Mesenchymal stem cell (in vitro differentiated cells and primary cell): Measurements from ENCODE around the gene PTGR3.

Source experiments
- DNase-seq: peaks from one replicate; pipeline ENCODE4 v3.0.0-alpha.2; 2013
- H2AFZ ChIP-seq: one replicate; pipeline ENCODE4 v1.6.1; 2013; ENCODE audit warnings: low read depth, mild to moderate bottlenecking, control low read depth, inconsistent platforms, low read length, moderate library complexity
- H2AK5ac ChIP-seq: 2 replicates; pipeline ENCODE4 v1.6.1; 2013; ENCODE audit warnings: low read length, moderate library complexity, mild to moderate bottlenecking, inconsistent platforms; ENCODE audit not compliant: severe bottlenecking
- H2BK120ac ChIP-seq: one replicate; pipeline ENCODE4 v1.6.1; 2013; ENCODE audit warnings: low read depth, mild to moderate bottlenecking, inconsistent platforms, low read length, moderate library complexity
- H2BK12ac ChIP-seq, 2 experiments: one replicate each; pipeline ENCODE4 v1.6.1; 2013; ENCODE audit warnings: inconsistent platforms in 2 of 2, low read length in 2 of 2, mild to moderate bottlenecking in 2 of 2, moderate library complexity in 2 of 2, control low read depth in 1 of 2
- H2BK15ac ChIP-seq: one replicate; pipeline ENCODE4 v1.6.1; 2013; ENCODE audit warnings: mild to moderate bottlenecking, low read depth, inconsistent platforms; ENCODE audit not compliant: poor library complexity, severe bottlenecking
- H2BK5ac ChIP-seq: 2 replicates; pipeline ENCODE4 v1.6.1; 2013; ENCODE audit warnings: low read depth, mild to moderate bottlenecking, low read length, control low read depth, inconsistent platforms; ENCODE audit not compliant: poor library complexity, severe bottlenecking
- H3K14ac ChIP-seq, 2 experiments: one replicate each; pipeline ENCODE4 v1.6.1; 2013; ENCODE audit warnings: inconsistent platforms in 2 of 2, low read length in 2 of 2, control low read depth in 1 of 2, mild to moderate bottlenecking in 1 of 2, moderate library complexity in 1 of 2
- H3K18ac ChIP-seq, 2 experiments: one replicate each; pipeline ENCODE4 v1.6.1; 2013; ENCODE audit warnings: inconsistent platforms in 2 of 2, low read length in 2 of 2, control low read depth in 1 of 2, low read depth in 1 of 2, mild to moderate bottlenecking in 1 of 2
- H3K23ac ChIP-seq, 2 experiments: one replicate each; pipeline ENCODE4 v1.6.1; 2013; ENCODE audit warnings: inconsistent platforms in 2 of 2, low read length in 2 of 2, mild to moderate bottlenecking in 2 of 2, moderate library complexity in 2 of 2, control low read depth in 1 of 2
- H3K27ac ChIP-seq: 2 replicates; pipeline ENCODE4 v1.5.1; 2013; ENCODE audit warnings: mild to moderate bottlenecking, moderate library complexity, low read length, control low read depth, inconsistent platforms; ENCODE audit not compliant: poor library complexity, severe bottlenecking
- H3K27me3 ChIP-seq, 2 experiments: 2 replicates each; pipeline versions ENCODE4 v1.6.1 to v1.7.0; 2013; ENCODE audit warnings: low read length in 2 of 2, mild to moderate bottlenecking in 2 of 2, moderate library complexity in 2 of 2, control low read depth in 1 of 2, inconsistent platforms in 1 of 2; ENCODE audit not compliant: control insufficient read depth in 1 of 2, insufficient read depth in 1 of 2
- H3K36me3 ChIP-seq, 2 experiments: 2 replicates each; pipeline versions ENCODE4 v1.6.1 to v1.7.0; 2013; ENCODE audit warnings: low read length in 2 of 2, control low read depth in 1 of 2, inconsistent platforms in 1 of 2, low read depth in 1 of 2, mild to moderate bottlenecking in 1 of 2; ENCODE audit not compliant: insufficient read depth in 2 of 2, control insufficient read depth in 1 of 2
- H3K4ac ChIP-seq, 2 experiments: one replicate each; pipeline ENCODE4 v1.6.1; 2013; ENCODE audit warnings: inconsistent platforms in 2 of 2, low read length in 2 of 2, mild to moderate bottlenecking in 2 of 2, moderate library complexity in 2 of 2, control low read depth in 1 of 2, low read depth in 1 of 2
- H3K4me1 ChIP-seq: 2 replicates; pipeline ENCODE4 v1.6.1; 2013; ENCODE audit warnings: low read depth, low read length, control low read depth; ENCODE audit not compliant: control insufficient read depth, insufficient read depth
- H3K4me2 ChIP-seq: 2 replicates; pipeline ENCODE4 v1.6.1; 2013; ENCODE audit warnings: low read length, mild to moderate bottlenecking, inconsistent platforms; ENCODE audit not compliant: poor library complexity, severe bottlenecking
- H3K4me3 ChIP-seq, 2 experiments: 2 replicates each; pipeline versions ENCODE4 v1.5.1 to v1.7.0; 2013; ENCODE audit warnings: low read length in 2 of 2, mild to moderate bottlenecking in 2 of 2, control low read depth in 1 of 2, low read depth in 1 of 2; ENCODE audit not compliant: insufficient read depth in 1 of 2
- H3K79me1 ChIP-seq: replicated peaks from 2 replicates; pipeline ENCODE4 v1.6.1; 2013; ENCODE audit warnings: mild to moderate bottlenecking, control low read depth, low read length, inconsistent platforms; ENCODE audit not compliant: poor library complexity, severe bottlenecking
- H3K9ac ChIP-seq: 2 replicates; pipeline ENCODE4 v1.7.0; 2013; ENCODE audit warnings: mild to moderate bottlenecking, low read length, moderate library complexity
- H3K9me3 ChIP-seq: 2 replicates; pipeline ENCODE4 v1.7.0; 2013; ENCODE audit warnings: mild to moderate bottlenecking, low read length; ENCODE audit not compliant: control insufficient read depth
- H4K8ac ChIP-seq: one replicate; pipeline ENCODE4 v1.6.1; 2013; ENCODE audit warnings: inconsistent platforms, mild to moderate bottlenecking, low read length, moderate library complexity
- H4K91ac ChIP-seq: one replicate; pipeline ENCODE4 v1.6.1; 2013; ENCODE audit warnings: mild to moderate bottlenecking, low read length, inconsistent platforms
- WGBS: methylation state at CpG from one replicate; pipeline ENCODE4 v1.1.7; 2013; ENCODE audit warnings: mixed read lengths; 5-methylcytosine and 5-hydroxymethylcytosine counted together

The PTGR3 gene

GRCh38 chr18:75221397-75221796 is 12.5 kb upstream of the PTGR3 start:
- Histone ChIP-seq H2AK5ac (no peak overlapping the region), H3K9me3 (no peaks in the 10 kb centered on the region), H3K36me3 (no peaks in the 10 kb centered on the region), H3K79me1 (peaks cover 24% of the 10 kb centered on the region), H3K9ac (no peak overlapping the region), H3K27me3 (no peaks in the 10 kb centered on the region), H2BK12ac (no peak overlapping the region), H2BK120ac (no peak overlapping the region), H3K4me1 (peaks cover 2% of the 10 kb centered on the region), H3K4me3 (no peak overlapping the region), H3K18ac (no peak overlapping the region), H2BK5ac (no peak overlapping the region), H2AFZ (no peak overlapping the region), H3K23ac (no peak overlapping the region), H3K4ac (no peak overlapping the region), H3K14ac (no peak overlapping the region), H3K4me2 (no peak overlapping the region), H4K91ac (no peak overlapping the region), H4K8ac (no peak overlapping the region), H3K27ac (no peak overlapping the region), H2BK15ac (no peak overlapping the region)
- DNase-seq = no peak
- WGBS = 100% methylated on average over 1 of the region's 1 CpG

GRCh38 chr18:75220551-75221355 is 11.8 kb upstream of the PTGR3 start:
- Histone ChIP-seq H3K27me3 (no peaks in the 10 kb centered on the region), H3K79me1 (peaks cover 24% of the 10 kb centered on the region), H3K18ac (no peak overlapping the region), H4K91ac (no peak overlapping the region), H3K36me3 (no peaks in the 10 kb centered on the region), H2AFZ (no peak overlapping the region), H3K4ac (no peak overlapping the region), H2BK5ac (no peak overlapping the region), H2BK15ac (no peak overlapping the region), H3K14ac (no peak overlapping the region), H3K27ac (no peak overlapping the region), H3K4me2 (no peak overlapping the region), H3K4me1 (peaks cover 2% of the 10 kb centered on the region), H2AK5ac (no peak overlapping the region), H3K9ac (no peak overlapping the region), H3K9me3 (no peaks in the 10 kb centered on the region), H3K23ac (no peak overlapping the region), H2BK120ac (no peak overlapping the region), H4K8ac (no peak overlapping the region), H3K4me3 (no peak overlapping the region), H2BK12ac (no peak overlapping the region)
- DNase-seq = no peak
- 97% methylated on average over 9 of the region's 12 CpGs for WGBS

- Histone ChIP-seq H4K8ac (no peak overlapping the region), H3K36me3 (no peaks in the 10 kb centered on the region), H3K79me1 (peaks cover 22% of the 10 kb centered on the region), H3K27me3 (no peaks in the 10 kb centered on the region), H2AFZ (no peak overlapping the region), H2BK15ac (no peak overlapping the region), H3K27ac (no peak overlapping the region), H2AK5ac (no peak overlapping the region), H3K4me2 (no peak overlapping the region), H4K91ac (no peak overlapping the region), H3K4me1 (peaks cover 2% of the 10 kb centered on the region), H2BK12ac (no peak overlapping the region), H2BK5ac (no peak overlapping the region), H3K4ac (no peak overlapping the region), H3K18ac (no peak overlapping the region), H3K4me3 (no peak overlapping the region), H3K14ac (no peak overlapping the region), H3K9ac (no peak overlapping the region), H3K9me3 (no peaks in the 10 kb centered on the region), H3K23ac (no peak overlapping the region), H2BK120ac (no peak overlapping the region)
- no peak for DNase-seq
- 93% methylated on average over 9 of the region's 11 CpGs for WGBS
These were observed 10.9 kb upstream of the PTGR3 start for GRCh38 chr18:75219745-75220375.

GRCh38 chr18:75218065-75218923 is 9.4 kb upstream of the PTGR3 start:
- peaks cover 22% of the 10 kb centered on the region for H3K79me1 ChIP-seq
- no peak overlapping the region for H3K27ac ChIP-seq
- no peak overlapping the region for H3K4me2 ChIP-seq
- H3K4me3 ChIP-seq = no peak overlapping the region
- H3K4me1 ChIP-seq = no peaks in the 10 kb centered on the region
- no peak overlapping the region for H3K23ac ChIP-seq
- H2BK120ac ChIP-seq = no peak overlapping the region
- H2AK5ac ChIP-seq = no peak overlapping the region
- no peak for DNase-seq
- no peak overlapping the region for H3K14ac ChIP-seq
- WGBS = 94% methylated on average over 11 of the region's 12 CpGs
- no peak overlapping the region for H3K18ac ChIP-seq
- H2BK5ac ChIP-seq = no peak overlapping the region
- H3K36me3 ChIP-seq = no peaks in the 10 kb centered on the region
- H3K9ac ChIP-seq = no peak overlapping the region
- H2BK15ac ChIP-seq = no peak overlapping the region
- no peak overlapping the region for H2AFZ ChIP-seq
- H3K27me3 ChIP-seq = no peaks in the 10 kb centered on the region
- no peak overlapping the region for H4K8ac ChIP-seq
- H3K4ac ChIP-seq = no peak overlapping the region
- no peak overlapping the region for H4K91ac ChIP-seq
- H2BK12ac ChIP-seq = no peak overlapping the region
- H3K9me3 ChIP-seq = no peaks in the 10 kb centered on the region
